HG03439 (cell line): ENCODE data around the gene SLC22A1.
"Not testable (repeated sequence)": the region's sequence is repeated elsewhere in the genome, so short reads cannot be mapped to it uniquely, and the experiment has no call there.

Source experiments
- ATAC-seq: cut with Tn5 transposase; IDR thresholded peaks from one replicate; pipeline ENCODE4 v1.9.1; 2021; ENCODE audit warnings: mild to moderate bottlenecking, moderate library complexity; ENCODE audit not compliant: unreplicated experiment

SLC22A1 gene

GRCh38 chr6:160121558-160121957, at the start of gene SLC22A1:
Gene SLC22A1, plus strand, starts transcription at chr6:160121815. Its CDS starts 121 bp downstream, at chr6:160121936.
- no peak for ATAC-seq

- ATAC-seq, result no peak
Observed at GRCh38 chr6:160073272-160073671, 48.3 kb upstream of the SLC22A1 start.

DNA sequence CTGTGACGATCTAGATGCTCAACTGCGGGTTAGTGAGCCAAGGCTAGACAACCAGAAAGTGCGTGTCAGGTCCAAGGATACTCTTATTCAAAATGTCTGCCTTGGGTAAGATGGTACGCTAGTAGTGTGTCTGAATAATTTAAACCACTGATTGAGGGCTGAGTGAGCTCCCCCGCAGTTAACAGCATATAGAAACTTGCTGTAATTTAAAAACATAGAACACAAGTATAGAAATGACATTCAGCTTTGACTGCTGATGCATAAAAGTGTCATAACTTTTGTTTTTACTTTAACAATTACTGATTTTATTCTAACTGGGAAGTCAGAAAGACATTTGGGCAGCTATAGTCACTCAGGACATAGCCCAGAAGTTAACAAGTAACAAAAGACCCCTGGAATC, 45.6 kb upstream of the SLC22A1 start:
- ATAC-seq, result no peak

GRCh38 chr6:160077024-160077423, 44.6 kb upstream of the SLC22A1 start:
- no peak for ATAC-seq

DNA sequence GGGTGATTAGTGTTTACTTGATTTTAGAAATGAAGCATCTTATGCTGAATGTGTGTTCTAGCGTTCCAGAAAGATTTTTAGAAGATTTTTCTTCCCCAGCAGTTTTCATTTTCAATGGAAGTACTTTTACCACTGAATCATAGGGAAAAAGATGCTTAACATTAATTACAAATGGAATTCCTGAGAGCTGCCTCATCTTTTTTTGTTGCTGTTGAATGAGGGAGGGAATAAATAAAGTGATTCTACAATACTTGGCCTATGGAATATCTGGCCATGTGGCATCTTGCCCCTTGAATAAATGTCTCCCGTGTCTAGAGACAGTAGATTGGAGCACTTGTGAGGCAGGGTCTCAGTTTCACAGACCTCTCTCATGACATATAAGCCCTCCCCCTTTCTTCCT, 44.1 kb upstream of the SLC22A1 start:
- ATAC-seq, result no peak

DNA sequence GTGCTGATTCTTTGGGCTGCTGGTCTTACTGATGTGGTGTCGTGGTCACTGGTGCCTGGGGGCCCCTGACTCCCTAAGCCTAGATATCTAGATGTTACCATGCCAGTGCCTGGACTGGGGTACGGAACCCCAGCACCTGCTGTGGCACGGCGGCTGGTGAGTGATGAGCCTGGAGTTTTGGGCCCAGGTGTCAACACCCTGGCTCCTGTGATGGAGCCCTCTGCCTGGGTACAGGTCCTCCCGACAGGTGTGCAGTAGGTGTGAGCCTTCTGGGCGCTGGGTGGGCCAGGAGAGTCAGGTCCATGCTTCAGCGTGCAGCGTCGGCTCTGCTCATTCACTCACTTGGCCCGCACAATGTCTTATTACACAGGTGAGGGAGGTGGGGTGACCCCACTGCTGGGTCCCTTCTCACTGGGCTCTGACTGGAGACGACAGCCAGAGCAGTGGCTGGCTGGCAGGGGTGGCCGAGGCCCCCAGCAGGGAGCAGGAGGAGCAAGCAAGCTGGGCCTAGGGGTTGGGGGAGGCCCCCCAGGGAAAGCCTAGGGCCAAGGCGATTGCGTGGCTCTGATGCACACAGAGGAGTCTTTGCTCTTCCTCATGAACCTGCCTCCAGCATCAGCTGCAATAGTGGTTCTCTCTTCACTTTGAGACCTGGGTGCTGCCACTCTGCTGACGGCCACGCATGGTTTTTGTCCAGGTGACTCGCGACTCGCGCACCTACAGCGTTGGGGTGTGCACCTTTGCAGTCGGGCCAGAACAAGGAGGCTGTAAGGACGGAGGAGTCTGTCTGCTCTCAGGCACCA, 42.5 kb upstream of the SLC22A1 start:
- no peak for ATAC-seq

DNA sequence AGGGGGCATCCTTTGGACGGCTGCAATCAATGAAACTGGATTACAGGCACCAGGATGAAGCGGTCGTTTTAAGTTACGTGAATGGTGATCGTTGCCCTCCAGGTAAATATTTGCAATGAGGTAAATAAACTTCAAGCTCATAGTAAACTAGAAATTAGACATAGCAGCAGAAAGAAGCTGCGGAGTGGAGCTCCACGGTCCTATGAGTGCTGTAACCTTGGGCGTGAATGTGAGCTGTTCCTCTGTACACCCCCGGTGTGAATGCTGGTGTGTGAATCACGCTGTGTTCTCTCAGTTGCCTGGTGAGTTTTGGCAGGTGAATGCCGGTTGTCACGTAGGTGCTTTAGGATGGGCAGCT, 42.0 kb upstream of the SLC22A1 start:
- no peak for ATAC-seq

GRCh38 chr6:160080097-160080496, 41.5 kb upstream of the SLC22A1 start:
- no peak for ATAC-seq

- ATAC-seq, result no peak
Observed at GRCh38 chr6:160081398-160081797, 40.2 kb upstream of the SLC22A1 start.

GRCh38 chr6:160082627-160083026, 39.0 kb upstream of the SLC22A1 start:
- no peak for ATAC-seq

- no peak for ATAC-seq
Observed at GRCh38 chr6:160084198-160084776, 37.3 kb upstream of the SLC22A1 start.

GRCh38 chr6:160085226-160085625, 36.4 kb upstream of the SLC22A1 start:
- ATAC-seq, result no peak

- ATAC-seq, result no peak
Observed at GRCh38 chr6:160085713-160086505, 35.7 kb upstream of the SLC22A1 start.

DNA sequence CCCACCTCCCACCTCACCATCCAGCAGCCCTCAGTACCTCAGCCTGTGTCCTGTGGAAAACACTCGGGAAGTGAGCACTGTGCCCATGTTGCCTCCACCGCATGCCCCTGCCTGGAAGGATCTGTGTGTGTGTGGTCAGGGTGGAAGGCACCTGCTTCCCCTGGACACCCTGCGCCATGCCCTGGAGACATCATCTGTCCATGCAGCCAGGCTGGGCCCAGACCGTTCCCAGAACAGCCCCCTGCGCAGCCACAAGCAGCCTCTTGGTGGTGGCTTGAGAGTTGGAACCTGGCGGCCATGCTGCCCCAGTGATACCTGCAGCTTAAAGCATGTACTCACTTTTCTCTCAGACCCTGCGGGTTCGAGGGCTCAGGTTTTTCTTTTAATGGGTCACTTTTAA, 34.9 kb upstream of the SLC22A1 start:
- no peak for ATAC-seq

GRCh38 chr6:160088069-160088783, 33.4 kb upstream of the SLC22A1 start:
- no peak for ATAC-seq

DNA sequence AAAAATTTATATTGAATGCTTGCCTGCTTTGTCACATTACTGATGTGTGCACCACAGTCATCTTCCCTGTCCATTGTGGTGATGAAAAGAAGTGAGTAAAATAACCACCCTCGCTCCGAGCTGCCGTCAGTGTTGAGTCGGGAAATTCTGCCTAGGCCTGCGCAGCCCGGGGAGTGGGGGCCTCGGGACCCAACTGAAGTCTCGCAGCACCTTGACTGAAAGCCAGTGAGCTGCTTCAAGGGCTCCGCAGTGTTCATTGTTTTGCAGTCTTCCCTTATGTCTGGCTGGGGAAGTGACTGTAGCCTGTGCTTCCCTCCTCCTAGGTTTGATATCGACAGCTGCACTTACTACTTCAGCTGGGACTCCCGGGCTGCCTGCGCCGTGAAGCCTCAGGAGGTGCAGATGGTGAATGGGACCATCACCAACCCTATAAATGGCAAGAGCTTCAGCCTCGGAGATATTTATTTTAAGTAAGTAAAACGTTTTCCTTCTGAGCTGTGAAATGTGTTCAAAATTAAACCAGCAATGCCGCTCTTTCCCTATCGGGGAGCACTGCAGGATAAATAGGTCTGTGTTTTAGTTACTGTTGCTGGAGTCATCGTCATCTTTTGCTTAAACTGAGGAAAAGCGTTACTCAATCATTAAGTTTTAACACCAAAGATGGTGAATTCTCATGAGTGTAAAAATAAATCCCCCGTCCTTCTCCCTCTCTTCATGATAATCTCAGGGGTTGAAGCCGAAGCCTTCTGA, 32.7 kb upstream of the SLC22A1 start:
- ATAC-seq, result no peak

- no peak for ATAC-seq
Observed at GRCh38 chr6:160089534-160089897, 32.1 kb upstream of the SLC22A1 start.

GRCh38 chr6:160090442-160091239, 31.0 kb upstream of the SLC22A1 start:
- not testable (repeated sequence) for ATAC-seq

DNA sequence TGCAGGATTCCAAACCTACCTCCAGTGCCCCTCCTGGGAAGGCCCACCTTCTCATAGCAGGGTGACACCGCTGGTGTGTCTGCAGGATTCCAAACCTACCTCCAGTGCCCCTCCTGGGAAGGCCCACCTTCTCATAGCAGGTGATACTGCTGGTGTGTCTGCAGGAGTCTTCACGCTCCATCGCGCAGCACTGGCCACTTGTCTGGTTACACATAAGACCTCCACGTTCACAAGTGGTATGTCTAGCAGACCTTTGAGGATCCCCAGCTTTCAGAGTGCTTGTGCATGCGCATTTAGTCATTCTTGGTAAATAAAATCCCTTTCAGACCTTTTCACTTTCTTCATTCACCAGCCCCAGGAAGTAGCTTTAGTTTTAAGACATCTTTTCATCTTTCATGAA, 29.4 kb upstream of the SLC22A1 start:
- ATAC-seq, result not testable (repeated sequence)

DNA sequence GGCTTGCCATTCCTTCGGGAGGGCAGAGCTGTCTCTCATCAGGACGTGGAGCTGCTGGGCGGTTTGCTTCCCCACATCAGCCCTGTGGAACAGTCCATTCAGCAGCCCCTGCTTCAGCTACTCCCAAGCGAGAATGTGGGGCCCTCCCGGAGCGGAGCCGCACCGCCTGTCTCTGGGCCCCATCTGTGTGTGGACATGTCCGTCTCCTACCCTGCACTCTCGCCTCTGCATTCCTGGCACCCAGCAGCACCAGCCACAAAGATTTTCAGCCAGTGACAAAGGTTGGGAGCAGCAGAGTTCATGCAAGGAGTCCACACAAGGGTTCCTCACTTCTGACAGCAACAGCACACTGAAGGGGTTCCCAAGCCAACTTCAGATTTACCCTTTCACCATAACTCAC, 29.0 kb upstream of the SLC22A1 start:
- ATAC-seq, result no peak
